ENCODE measurements around the gene CAPNS2.

Gene CAPNS2

DNA sequence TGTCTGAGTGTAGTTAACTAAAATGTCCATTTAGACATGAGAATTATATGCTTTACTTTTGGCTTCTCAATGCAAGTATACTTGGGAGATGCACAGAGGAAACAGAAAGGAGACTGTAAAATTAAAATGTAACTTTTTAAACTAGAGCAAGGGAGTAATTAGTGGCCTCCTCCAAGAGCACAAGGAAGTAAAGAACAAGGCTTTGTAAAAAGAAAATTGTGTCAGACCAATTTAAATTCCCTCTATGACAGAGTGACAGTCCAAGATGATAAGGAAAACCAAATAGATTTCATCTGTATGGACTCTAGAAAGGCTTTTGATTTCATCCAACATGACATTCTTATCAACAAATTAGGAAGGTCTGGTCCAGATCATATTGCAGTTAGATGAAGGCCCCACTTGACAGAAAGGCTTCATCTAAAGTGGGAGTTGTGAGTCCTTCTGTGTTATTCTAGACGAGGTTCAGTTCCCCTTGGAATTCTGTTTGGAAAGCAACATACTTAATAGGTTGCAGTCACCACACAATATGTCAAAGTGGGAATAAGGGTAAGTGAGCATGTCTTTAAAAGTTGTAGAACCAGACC, 6.5 kb upstream of the CAPNS2 start:
- no peak overlapping the region for H3K4me3 ChIP-seq (IDR thresholded peaks at IDR 0.05; ENCODE audit: insufficient read depth, low read depth, low read length)
- no peak overlapping the region for H3K4me2 ChIP-seq
- TF ChIP-seq CTCF (conservative IDR thresholded peaks at IDR 0.05; ENCODE audit: low read depth, low read length): no peak
- H3K9ac ChIP-seq: no peak overlapping the region
- H3K27ac ChIP-seq: no peak overlapping the region
- no peaks in the 10 kb centered on the region for H3K27me3 ChIP-seq (ENCODE audit: insufficient read depth, low read depth)
- H3K79me2 ChIP-seq (ENCODE audit: insufficient read depth, low read depth): no peaks in the 10 kb centered on the region
- H4K20me1 ChIP-seq (ENCODE audit: insufficient read depth): no peaks in the 10 kb centered on the region
- no peaks in the 10 kb centered on the region for H3K36me3 ChIP-seq (ENCODE audit: insufficient read depth)
- no peaks in the 10 kb centered on the region for H3K4me1 ChIP-seq (ENCODE audit: low read depth, poor library complexity, severe bottlenecking)
- no peak overlapping the region for H2AFZ ChIP-seq (ENCODE audit: low read depth)

DNA sequence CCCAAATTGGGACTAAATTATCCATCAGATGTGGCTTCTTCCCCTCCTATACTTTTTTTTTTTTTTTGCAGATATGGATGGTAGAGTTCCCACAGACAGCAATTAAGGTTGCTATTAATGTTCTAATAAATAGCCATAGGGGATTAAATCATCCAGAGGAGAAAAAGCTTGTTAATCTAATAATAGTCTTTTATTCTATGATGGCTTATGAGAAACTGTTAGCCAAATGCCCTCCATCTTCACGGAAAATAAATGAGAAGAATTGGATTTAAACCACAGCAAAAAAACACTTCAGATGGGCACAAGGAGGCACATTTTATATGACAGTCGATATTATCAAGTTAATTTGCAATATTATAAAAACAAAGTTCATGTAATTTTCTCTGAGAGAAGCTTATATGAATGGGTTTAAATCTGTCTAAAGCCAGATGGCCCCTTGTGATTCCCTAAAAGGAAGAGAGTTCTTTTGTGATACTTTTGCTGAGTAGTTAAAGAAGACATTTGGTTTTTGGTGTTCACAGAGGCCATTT, 5.1 kb upstream of the CAPNS2 start:
- no peak overlapping the region for H3K27ac ChIP-seq
- no peak overlapping the region for H3K4me3 ChIP-seq (IDR thresholded peaks at IDR 0.05; ENCODE audit: insufficient read depth, low read depth, low read length)
- H3K79me2 ChIP-seq (ENCODE audit: insufficient read depth, low read depth): no peaks in the 10 kb centered on the region
- no peaks in the 10 kb centered on the region for H3K4me1 ChIP-seq (ENCODE audit: low read depth, poor library complexity, severe bottlenecking)
- no peaks in the 10 kb centered on the region for H3K36me3 ChIP-seq (ENCODE audit: insufficient read depth)
- H3K27me3 ChIP-seq (ENCODE audit: insufficient read depth, low read depth): no peaks in the 10 kb centered on the region
- H2AFZ ChIP-seq (ENCODE audit: low read depth): no peak overlapping the region
- H3K9ac ChIP-seq: no peak overlapping the region
- no peak overlapping the region for H3K4me2 ChIP-seq
- TF ChIP-seq CTCF (conservative IDR thresholded peaks at IDR 0.05; ENCODE audit: low read depth, low read length): no peak
- no peaks in the 10 kb centered on the region for H4K20me1 ChIP-seq (ENCODE audit: insufficient read depth)

DNA sequence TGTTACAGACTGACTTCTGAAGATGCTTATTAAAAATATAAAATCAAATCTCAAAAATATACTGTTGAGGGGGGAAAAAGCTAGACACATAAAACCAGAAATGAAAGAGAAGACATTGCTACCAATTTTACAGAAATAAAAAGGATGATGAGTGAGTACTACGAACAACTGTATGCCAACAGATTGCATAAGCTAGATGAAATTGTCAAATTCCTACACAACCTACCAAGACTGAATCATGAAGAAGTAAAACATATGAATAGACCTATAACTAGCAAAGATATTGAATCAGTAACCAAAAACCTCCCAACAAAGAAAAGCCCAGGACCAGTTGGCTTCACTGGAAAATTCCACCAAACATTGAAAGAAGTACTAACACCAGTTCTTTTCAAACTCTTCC, 3.5 kb upstream of the CAPNS2 start:
- H3K27ac ChIP-seq: no peak overlapping the region
- no peaks in the 10 kb centered on the region for H3K79me2 ChIP-seq (ENCODE audit: insufficient read depth, low read depth)
- H4K20me1 ChIP-seq (ENCODE audit: insufficient read depth): no peaks in the 10 kb centered on the region
- no peaks in the 10 kb centered on the region for H3K4me1 ChIP-seq (ENCODE audit: low read depth, poor library complexity, severe bottlenecking)
- TF ChIP-seq CTCF (conservative IDR thresholded peaks at IDR 0.05; ENCODE audit: low read depth, low read length): no peak
- no peak overlapping the region for H2AFZ ChIP-seq (ENCODE audit: low read depth)
- no peaks in the 10 kb centered on the region for H3K27me3 ChIP-seq (ENCODE audit: insufficient read depth, low read depth)
- H3K36me3 ChIP-seq (ENCODE audit: insufficient read depth): no peaks in the 10 kb centered on the region
- no peak overlapping the region for H3K9ac ChIP-seq
- H3K4me3 ChIP-seq (IDR thresholded peaks at IDR 0.05; ENCODE audit: insufficient read depth, low read depth, low read length): no peak overlapping the region
- H3K4me2 ChIP-seq: no peak overlapping the region

- TF ChIP-seq CTCF (conservative IDR thresholded peaks at IDR 0.05; ENCODE audit: low read depth, low read length): no peak
Measured at GRCh38 chr16:55563797-55564196, 2.7 kb upstream of the CAPNS2 start.

More at GRCh38 chr16:55563797-55564196, 2.7 kb upstream of the CAPNS2 start:
- H4K20me1 ChIP-seq (ENCODE audit: insufficient read depth): no peaks in the 10 kb centered on the region
- no peak overlapping the region for H2AFZ ChIP-seq (ENCODE audit: low read depth)
- H3K27ac ChIP-seq: no peak overlapping the region
- no peaks in the 10 kb centered on the region for H3K27me3 ChIP-seq (ENCODE audit: insufficient read depth, low read depth)
- H3K4me1 ChIP-seq (ENCODE audit: low read depth, poor library complexity, severe bottlenecking): no peaks in the 10 kb centered on the region
- H3K4me3 ChIP-seq (IDR thresholded peaks at IDR 0.05; ENCODE audit: insufficient read depth, low read depth, low read length): no peak overlapping the region
- H3K36me3 ChIP-seq (ENCODE audit: insufficient read depth): no peaks in the 10 kb centered on the region
- no peaks in the 10 kb centered on the region for H3K79me2 ChIP-seq (ENCODE audit: insufficient read depth, low read depth)
- H3K4me2 ChIP-seq: no peak overlapping the region
- no peak overlapping the region for H3K9ac ChIP-seq
